HTR-8/SVneo (cell line): Measurements from ENCODE around the gene ALDH7A1.

Experiments
- DNase-seq: peaks from one replicate; pipeline ENCODE4 v3.0.0; 2011; ENCODE audit warnings: low spot score, mixed read lengths; ENCODE audit not compliant: insufficient read length
- FAIRE-seq: peaks from 2 replicates; lab custom pipeline; 2011; peaks lifted over from hg19 to GRCh38; lab: Jason Lieb, UNC

Gene ALDH7A1

GRCh38 chr5:126513703-126514102, 81.3 kb downstream of the ALDH7A1 start:
- DNase-seq (no peak), FAIRE-seq (no peak)

DNA sequence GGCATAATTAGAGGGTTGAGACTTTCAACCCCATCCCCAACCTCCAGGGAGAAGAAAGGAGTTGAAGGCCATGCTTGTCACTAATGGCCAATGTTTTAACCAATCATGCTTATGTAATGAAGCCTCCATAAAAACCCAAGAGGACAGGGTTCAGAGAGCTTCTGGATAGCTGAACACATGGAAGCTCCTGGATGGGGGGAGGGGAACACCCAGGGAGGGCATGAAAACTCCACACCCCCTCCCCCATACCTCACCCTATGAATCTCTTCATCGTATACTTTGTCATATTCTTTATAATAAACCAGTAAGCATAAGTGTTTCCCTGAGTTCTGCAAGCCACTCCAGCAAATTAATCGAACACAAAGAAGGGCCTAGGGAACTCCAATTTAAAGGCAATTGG, 81.7 kb downstream of the ALDH7A1 start:
- FAIRE-seq (no peak), DNase-seq (no peak)

DNA sequence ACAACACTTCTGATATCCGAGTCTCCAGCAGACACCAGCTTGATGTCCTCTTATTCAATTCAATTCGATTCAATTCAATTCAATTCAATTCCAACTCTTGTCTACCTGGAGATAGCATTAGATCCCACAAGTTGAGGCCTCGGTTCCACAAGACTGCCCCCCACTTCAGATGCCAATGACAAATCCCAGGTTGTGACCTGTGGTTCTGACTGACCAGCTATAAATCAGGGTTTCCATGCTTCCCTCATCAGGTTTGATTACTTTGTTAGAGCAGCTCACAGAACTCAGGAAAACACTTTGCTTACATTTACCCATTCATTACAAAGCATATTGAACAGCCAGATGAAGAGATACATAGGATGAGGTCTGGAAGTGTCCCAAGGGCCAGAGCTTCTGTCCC, 82.6 kb downstream of the ALDH7A1 start:
- DNase-seq = no peak
- no peak for FAIRE-seq

DNA sequence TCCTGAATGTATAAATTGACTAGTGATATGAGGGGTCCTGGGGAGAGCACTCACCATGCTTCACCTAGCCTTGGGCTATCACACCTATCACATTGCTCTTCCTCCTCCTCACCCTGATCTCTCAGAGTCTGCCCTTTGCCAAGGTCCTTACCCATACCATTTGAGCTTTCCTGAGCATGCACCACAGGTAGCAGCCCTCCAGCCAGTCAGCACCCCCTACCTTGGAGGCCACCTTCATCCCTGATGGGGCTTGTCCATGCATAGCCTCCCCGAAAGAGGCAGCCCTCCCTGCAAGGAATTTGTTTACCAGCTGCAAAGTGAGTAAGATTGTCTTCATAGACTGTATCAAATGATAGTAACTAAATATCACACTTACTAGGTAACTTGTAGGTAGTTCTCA, 83.1 kb downstream of the ALDH7A1 start:
- DNase-seq (no peak), FAIRE-seq (no peak)

GRCh38 chr5:126509339-126509738, 85.7 kb downstream of the ALDH7A1 start:
- DNase-seq (no peak), FAIRE-seq (no peak)

DNA sequence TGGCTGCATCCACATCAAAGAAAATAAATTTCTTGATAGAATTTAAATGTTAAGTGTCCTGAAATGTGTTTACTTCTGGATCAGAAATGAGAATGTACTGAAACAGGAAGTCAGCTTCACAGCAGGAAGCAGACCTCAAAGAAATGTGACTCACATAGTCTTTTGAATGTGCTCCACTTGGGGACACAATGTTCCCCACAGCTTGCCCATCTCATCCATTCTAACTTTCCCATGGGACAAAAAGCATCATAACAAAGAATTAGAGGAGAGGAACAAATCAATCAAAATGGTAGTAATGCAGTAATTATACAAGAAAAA, 86.1 kb downstream of the ALDH7A1 start:
- DNase-seq (no peak), FAIRE-seq (no peak)

DNA sequence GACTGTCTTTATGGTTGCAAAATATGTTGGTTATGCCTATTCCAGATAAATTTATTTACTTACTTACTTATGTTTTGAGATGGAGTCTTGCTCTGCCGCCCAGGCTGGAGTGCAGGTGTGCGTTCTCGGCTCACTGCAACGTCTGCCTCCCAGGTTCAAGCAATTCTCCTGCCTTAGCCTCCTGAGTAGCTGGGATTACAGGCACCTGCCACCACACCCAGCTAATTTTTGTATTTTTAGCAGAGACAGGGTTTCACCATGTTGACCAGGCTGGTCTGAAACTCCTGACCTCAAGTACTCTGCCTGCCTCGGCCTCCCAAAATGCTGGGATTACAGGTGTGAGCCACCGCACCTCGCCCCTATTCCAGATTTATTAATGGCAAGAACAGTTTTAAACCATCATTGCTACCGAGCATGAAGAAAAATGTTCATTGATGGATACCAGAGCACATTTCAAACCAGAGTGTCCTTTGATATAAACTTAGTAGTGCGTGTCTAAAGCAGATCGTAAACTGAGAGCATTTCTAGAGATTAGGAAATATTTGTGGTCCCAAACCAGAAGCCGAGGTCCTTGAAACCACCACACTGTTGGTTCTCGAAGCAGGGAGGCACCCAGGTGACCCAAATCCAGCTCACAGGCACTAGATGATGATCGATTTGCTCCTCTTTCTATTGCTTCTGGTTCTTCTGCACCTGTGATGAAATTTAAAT, 86.6 kb downstream of the ALDH7A1 start:
- DNase-seq (no peak), FAIRE-seq (no peak)

DNA sequence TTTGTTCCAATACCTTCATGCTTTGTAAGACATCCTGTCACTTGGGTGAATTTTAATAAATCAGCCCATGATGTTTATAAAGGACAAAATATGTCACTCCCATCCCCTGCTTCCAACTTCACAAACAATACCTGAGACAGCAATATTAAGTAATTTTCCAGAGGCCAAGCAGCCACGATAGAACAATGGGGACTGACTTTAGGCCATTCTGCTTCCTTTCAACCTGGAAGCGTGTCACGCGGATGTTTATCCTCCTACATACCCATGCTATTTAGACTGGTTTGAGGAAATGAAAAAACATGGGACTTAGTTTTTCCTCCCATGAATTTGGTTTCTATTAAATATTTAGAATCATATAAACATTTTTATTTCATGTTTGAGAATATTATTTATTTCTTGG, 88.9 kb downstream of the ALDH7A1 start:
- FAIRE-seq (no peak), DNase-seq (no peak)

- no peak for FAIRE-seq
- DNase-seq = no peak
Measured at GRCh38 chr5:126503602-126504104, 91.4 kb downstream of the ALDH7A1 start.

DNA sequence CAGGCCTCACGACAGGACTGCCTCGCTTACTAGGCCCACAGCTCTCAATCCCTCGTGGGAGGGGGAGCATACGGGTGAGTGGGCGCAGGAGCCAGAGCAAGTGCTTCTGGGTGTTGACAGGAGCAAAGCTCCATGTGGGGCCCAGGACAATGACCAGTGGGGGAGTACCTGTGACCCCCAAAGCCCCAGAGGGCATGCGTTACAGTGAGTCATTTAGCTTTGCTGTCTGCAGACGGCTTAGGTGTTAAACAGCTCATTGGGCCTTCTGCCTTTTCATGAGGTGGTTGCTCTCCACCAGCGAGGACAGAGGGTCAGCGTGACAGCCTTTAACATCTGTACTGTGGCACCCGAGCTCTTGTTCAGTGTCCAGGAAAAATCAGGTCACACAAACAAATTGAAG, 93.6 kb downstream of the ALDH7A1 start:
- FAIRE-seq (no peak), DNase-seq (no peak)

DNA sequence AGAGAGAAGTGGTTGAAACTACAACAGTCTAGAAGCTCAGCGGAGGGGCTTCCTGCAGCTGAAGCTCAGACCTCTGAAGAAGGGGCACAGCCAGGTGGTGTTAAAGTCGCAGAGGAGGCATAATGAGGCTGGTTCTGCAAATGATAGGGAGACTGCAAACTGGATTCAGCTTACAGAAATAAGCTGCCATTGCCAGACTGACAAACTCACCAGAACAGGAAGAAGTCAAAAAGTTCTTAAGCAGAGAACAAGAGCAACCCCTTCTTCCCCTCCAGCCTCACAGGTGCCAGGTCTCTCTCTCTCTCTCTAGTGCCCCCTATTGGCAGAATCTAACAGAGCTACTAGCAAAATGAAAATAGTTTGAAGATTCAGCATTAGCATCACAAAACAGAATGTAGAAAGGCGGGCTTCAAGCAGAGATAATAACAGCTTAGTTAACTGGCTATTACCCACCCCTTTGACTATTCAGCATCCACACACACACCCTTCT, 95.1 kb downstream of the ALDH7A1 start:
- DNase-seq = no peak

GRCh38 chr5:126499278-126499677, 95.7 kb downstream of the ALDH7A1 start:
- no peak for DNase-seq
- FAIRE-seq = no peak

More for the DNA sequence above, 95.1 kb downstream of the ALDH7A1 start:
- no peak for FAIRE-seq

GRCh38 chr5:126497506-126497905, 97.5 kb downstream of the ALDH7A1 start:
- DNase-seq (no peak), FAIRE-seq (no peak)

- FAIRE-seq (no peak), DNase-seq (no peak)
Measured at GRCh38 chr5:126494393-126494792, 100.6 kb downstream of the ALDH7A1 start.

DNA sequence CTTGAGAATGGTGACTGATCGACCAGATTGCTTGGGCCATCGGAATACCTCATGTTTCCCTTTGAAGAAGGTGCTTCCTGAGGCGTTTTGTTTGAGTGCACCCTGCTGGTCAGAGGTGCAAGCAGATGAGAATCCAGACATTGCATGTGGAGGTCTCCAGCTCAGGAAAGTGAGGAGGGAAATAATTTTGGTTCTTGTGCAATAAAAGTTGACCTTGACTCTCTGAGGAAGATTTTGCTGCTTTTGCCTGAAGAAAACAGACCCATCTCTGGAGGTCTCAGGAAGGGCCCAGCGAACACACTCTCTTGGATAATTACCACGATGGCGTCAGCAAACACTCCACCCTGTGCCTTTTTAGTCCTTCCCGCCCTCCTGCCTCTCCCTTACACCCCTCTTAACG, 102.1 kb downstream of the ALDH7A1 start:
- FAIRE-seq = peak; percentile 42
- no peak for DNase-seq

DNA sequence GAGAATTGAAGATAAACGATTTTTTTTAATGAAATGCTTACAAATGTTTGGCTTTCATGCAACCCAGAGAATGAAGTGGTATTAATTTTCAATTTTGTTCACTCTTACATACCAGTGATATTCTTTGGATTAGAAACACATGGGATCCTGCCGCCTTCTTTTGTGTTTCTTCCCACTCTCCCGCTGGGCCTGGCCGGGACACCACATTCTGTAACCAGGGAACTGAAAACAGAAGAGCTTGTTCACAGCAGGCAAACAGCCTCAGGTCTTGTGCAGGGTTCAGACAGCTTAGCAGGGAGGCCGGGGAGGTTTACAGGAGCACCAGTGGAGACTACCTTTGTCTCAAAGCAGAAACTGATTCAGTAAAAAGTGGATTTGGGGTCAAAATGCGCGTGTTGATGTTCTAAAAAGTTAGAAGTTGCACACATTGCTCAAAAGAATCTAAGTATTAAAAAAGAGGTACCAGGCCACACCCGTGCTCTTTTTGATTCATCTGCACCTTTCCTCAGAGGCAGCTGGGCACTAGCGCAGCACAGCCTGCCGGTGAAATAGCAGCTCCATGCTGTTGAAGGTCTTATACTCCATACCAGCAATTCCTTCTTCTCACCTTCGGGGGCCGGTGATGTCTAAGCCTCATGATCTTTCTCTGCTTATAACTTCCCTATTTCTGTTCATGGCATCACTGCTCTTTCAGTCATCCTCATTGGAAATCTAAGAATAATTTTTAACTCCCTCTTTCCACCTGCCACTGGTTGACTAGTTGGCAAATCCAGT, 104.7 kb downstream of the ALDH7A1 start:
- DNase-seq (no peak), FAIRE-seq (no peak)

GRCh38 chr5:126488443-126489065, 106.5 kb downstream of the ALDH7A1 start:
- DNase-seq (no peak), FAIRE-seq (no peak)

GRCh38 chr5:126487596-126487995, 107.4 kb downstream of the ALDH7A1 start:
- FAIRE-seq = no peak
- DNase-seq = no peak

- FAIRE-seq (no peak), DNase-seq (no peak)
Measured at GRCh38 chr5:126486332-126486731, 108.7 kb downstream of the ALDH7A1 start.

- FAIRE-seq (no peak), DNase-seq (no peak)
Measured at GRCh38 chr5:126484253-126484652, 110.8 kb downstream of the ALDH7A1 start.

DNA sequence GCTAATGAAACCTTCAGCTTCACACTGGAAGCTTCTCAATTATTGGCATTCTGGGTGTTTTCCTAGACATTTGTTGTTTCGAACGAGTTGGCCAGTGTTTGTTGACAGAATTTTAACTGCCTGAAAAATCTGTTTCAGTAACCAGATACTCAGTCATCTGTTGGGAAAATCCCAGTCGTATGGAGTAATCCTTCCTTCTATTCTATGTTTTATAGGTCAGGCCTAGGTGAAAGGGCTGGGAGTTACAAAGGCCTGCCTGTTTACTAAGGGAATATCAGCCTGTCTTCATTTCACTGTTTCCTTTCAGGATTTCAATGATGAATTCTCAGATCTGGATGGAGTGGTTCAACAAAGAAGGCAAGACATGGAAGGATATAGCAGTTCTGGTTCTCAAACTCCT, 111.9 kb downstream of the ALDH7A1 start:
- FAIRE-seq (no peak), DNase-seq (peak; percentile 15)
